Right atrium auricular region (tissue), 2 donors: ENCODE data around the gene DNAI1. TPM values are rescaled to one million over a fixed set of nuclear protein-coding genes. Genes with fewer than 3 reads are reported as not detected.

Experiments
- DNase-seq: peaks from one replicate; pipeline ENCODE4 v3.0.0-alpha.2; 2019; ENCODE audit warnings: low spot score
- H3K27ac ChIP-seq, 2 donors: fragments of 200-600 bp; sonication (generic); 1 replicate in 1 of 2; 2 replicates in 1 of 2; pipeline ENCODE4 v1.5.1; 2016 to 2019
- H3K27me3 ChIP-seq, 2 donors: fragments of 200-600 bp; sonication (generic); one replicate each; pipeline versions ENCODE4 v1.5.1 to v1.6.0; 2017 to 2019
- H3K36me3 ChIP-seq: fragments of 200-600 bp; sonication (generic); one replicate; pipeline ENCODE4 v1.5.1; 2016
- H3K4me1 ChIP-seq, 2 donors: fragments of 200-600 bp; sonication (generic); one replicate each; pipeline versions ENCODE4 v1.5.1 to v1.6.0; 2017 to 2019
- H3K4me3 ChIP-seq, 2 donors: fragments of 200-600 bp; sonication (generic); 1 replicate in 1 of 2; 2 replicates in 1 of 2; pipeline ENCODE4 v1.5.1; 2017 to 2019; ENCODE audit warnings: mild to moderate bottlenecking in 1 of 2, moderate library complexity in 1 of 2
- H3K9me3 ChIP-seq, 2 donors: fragments of 200-600 bp; sonication (generic); one replicate each; pipeline ENCODE4 v1.5.1; 2019
- total RNA-seq, 2 donors: library from RNA; depleted of rRNA; stranded (reverse); fragments of >200 nt; gene quantifications; one replicate each; pipeline ENCODE4 v1.1.0, GENCODE V29; 2016
- TF ChIP-seq, protein P1 (sequence below), 2 donors: fragments of 200-600 bp; sonication (generic); IDR thresholded peaks; one replicate each; pipeline ENCODE4 v1.5.1; 2019; ENCODE audit warnings: antibody characterized with exemption in 2 of 2

The DNAI1 gene
- total RNA-seq, 2 donors from 2014 or later = not detected

DNA sequence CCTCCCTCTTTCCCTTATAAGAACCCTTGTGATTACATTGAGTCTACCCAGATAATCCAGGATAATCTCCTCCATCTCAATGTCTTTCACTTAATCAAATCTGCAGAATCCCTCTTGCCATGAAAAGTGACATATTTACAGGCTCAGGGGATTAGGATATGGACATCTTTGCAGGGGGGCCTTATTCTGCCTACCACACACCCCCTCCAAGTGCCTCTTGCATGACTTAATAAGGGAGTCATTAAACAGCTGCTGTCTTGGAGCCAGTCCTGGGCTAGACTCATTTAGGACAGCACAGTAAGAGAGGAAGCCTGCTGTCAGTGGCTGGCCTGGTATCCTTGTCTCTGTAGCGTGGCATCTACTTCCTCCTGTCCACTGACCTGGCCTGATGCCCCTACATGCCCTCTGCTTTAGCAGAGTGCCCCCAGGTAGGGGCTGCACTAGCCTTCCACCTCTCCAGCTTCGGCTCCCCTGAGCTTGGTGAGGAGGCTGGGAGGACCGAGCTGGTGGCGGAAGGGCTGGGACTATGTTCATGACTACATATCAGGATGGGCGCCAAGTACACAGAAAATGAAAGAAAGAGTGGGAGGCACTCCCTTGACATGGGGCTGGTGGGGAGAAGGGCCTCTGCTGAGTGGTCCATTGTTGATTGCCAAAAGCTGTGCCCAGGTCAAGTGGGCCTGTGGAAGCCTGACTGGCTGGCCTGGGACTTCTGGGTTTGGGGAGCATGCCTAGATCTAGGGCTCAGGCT, 46.9 kb downstream of the DNAI1 start:
- H3K27me3 ChIP-seq = no peaks in the 10 kb centered on the region
- no peak for DNase-seq
- H3K27ac ChIP-seq = no peak overlapping the region
- H3K9me3 ChIP-seq = no peaks in the 10 kb centered on the region
- no peaks in the 10 kb centered on the region for H3K36me3 ChIP-seq
- no peak overlapping the region for H3K4me3 ChIP-seq
- peaks cover 0 to 21% of the 10 kb centered on the region in 2 donors for H3K4me1 ChIP-seq
- TF ChIP-seq, protein P1, sequence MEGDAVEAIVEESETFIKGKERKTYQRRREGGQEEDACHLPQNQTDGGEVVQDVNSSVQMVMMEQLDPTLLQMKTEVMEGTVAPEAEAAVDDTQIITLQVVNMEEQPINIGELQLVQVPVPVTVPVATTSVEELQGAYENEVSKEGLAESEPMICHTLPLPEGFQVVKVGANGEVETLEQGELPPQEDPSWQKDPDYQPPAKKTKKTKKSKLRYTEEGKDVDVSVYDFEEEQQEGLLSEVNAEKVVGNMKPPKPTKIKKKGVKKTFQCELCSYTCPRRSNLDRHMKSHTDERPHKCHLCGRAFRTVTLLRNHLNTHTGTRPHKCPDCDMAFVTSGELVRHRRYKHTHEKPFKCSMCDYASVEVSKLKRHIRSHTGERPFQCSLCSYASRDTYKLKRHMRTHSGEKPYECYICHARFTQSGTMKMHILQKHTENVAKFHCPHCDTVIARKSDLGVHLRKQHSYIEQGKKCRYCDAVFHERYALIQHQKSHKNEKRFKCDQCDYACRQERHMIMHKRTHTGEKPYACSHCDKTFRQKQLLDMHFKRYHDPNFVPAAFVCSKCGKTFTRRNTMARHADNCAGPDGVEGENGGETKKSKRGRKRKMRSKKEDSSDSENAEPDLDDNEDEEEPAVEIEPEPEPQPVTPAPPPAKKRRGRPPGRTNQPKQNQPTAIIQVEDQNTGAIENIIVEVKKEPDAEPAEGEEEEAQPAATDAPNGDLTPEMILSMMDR (IDR thresholded peaks at IDR 0.05) = no peak

DNA sequence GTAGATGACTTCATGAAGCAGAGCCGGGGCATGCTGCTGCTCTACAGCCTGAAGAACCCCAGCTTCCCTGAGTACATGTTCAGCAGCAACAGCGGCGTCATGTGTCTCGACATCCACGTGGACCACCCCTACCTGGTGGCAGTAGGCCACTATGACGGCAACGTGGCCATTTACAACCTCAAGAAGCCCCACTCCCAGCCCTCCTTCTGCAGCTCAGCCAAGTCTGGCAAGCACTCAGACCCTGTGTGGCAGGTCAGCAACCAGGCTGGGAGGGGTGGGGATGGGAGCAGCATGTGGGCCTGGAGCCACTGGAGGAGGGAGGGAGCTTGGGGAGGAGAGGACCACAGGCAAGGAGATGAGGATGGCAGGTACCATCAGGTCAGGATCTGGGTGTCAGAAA, 48.0 kb downstream of the DNAI1 start:
- Histone ChIP-seq H3K4me3 (no peak overlapping the region), H3K4me1 (peaks cover 0 to 15% of the 10 kb centered on the region in 2 donors), H3K27ac (no peak overlapping the region), H3K9me3 (no peaks in the 10 kb centered on the region), H3K27me3 (no peaks in the 10 kb centered on the region), H3K36me3 (no peaks in the 10 kb centered on the region)
- TF ChIP-seq, protein P1 (IDR thresholded peaks at IDR 0.05) = no peak
- no peak for DNase-seq

DNA sequence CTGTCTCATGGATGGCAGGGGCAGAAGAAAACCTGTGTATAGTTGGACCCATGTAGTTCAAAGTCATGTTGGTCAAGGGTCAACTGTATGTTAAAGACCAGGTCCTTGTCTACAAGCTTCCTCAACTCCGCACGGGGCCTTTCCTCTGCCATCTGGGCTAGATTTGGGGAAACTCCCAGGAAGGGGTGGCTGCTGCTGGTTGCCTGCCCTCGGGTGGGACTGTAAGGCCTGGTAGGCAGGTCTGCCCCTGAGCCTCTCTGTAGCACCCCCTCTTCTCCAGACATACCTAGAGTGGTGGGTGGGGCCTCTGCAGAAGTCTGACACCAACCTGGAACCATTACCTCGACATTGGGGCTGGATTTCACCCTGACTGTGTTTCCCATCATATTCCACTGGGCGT, 49.0 kb downstream of the DNAI1 start:
- Histone ChIP-seq H3K36me3 (no peaks in the 10 kb centered on the region), H3K27me3 (no peaks in the 10 kb centered on the region), H3K27ac (no peak overlapping the region), H3K4me3 (no peak overlapping the region), H3K4me1 (peaks cover 0 to 6% of the 10 kb centered on the region in 2 donors), H3K9me3 (no peaks in the 10 kb centered on the region)
- TF ChIP-seq, protein P1 (IDR thresholded peaks at IDR 0.05) = no peak
- DNase-seq = no peak

DNA sequence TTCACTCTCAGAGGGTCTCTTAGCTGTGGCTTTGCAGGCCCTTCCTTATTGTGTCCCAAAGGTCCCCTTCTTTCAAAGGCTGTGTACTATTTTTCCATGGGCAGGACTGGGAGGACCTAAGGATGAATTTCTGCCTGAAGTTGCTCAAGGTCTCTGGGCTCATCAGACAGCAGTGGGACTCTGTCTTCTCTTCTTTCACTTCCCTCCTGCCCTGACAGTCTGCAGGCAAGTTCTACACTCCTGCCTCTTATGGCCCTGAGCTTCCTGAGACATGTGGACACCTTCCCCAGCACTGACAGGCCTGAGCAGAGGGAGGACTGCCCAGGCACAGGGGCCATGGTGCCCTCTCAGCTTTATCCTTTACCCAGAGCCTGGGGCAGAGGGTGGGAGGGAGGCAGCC, 49.4 kb downstream of the DNAI1 start:
- TF ChIP-seq, protein P1 (IDR thresholded peaks at IDR 0.05) = no peak
- DNase-seq = no peak
- Histone ChIP-seq H3K27ac (no peak overlapping the region), H3K4me1 (peaks cover 0 to 2% of the 10 kb centered on the region in 2 donors), H3K27me3 (no peaks in the 10 kb centered on the region), H3K4me3 (no peak overlapping the region), H3K36me3 (no peaks in the 10 kb centered on the region), H3K9me3 (no peaks in the 10 kb centered on the region)

- H3K4me3 ChIP-seq = no peak overlapping the region
- H3K36me3 ChIP-seq = no peaks in the 10 kb centered on the region
- no peaks in the 10 kb centered on the region for H3K9me3 ChIP-seq
- DNase-seq = no peak
- no peaks in the 10 kb centered on the region for H3K4me1 ChIP-seq
- TF ChIP-seq, protein P1 (IDR thresholded peaks at IDR 0.05) = no peak
- H3K27ac ChIP-seq = no peak overlapping the region
- no peaks in the 10 kb centered on the region for H3K27me3 ChIP-seq
Observed at GRCh38 chr9:34508463-34508862, 49.9 kb downstream of the DNAI1 start.

GRCh38 chr9:34508951-34509350, 50.3 kb downstream of the DNAI1 start:
- no peaks in the 10 kb centered on the region for H3K27me3 ChIP-seq
- H3K36me3 ChIP-seq = no peaks in the 10 kb centered on the region
- no peak overlapping the region for H3K4me3 ChIP-seq
- no peaks in the 10 kb centered on the region for H3K4me1 ChIP-seq
- no peak for DNase-seq
- TF ChIP-seq, protein P1 (IDR thresholded peaks at IDR 0.05) = no peak
- H3K27ac ChIP-seq = no peak overlapping the region
- H3K9me3 ChIP-seq = no peaks in the 10 kb centered on the region
